ACHN (cell line): ENCODE measurements around the gene SMPDL3A.
A peak's percentile ranks its signal among the peaks of the same experiment; 100 is the strongest.
"Not testable (repeated sequence)": the region's sequence is repeated elsewhere in the genome, so short reads cannot be mapped to it uniquely, and the experiment has no call there.

Source experiments
- DNase-seq: peaks from one replicate; pipeline ENCODE4 v3.0.0-alpha.2; 2015
- in situ Hi-C: cut with HindIII; loops from 2 replicates; pipeline ENCODE4 v1.10.0; 2017; ENCODE audit warnings: low sequenced_read_pairs, low pct_ligation_motif_present, low pct_unique_long_range_greater_than_20kb

The SMPDL3A gene, protein sequence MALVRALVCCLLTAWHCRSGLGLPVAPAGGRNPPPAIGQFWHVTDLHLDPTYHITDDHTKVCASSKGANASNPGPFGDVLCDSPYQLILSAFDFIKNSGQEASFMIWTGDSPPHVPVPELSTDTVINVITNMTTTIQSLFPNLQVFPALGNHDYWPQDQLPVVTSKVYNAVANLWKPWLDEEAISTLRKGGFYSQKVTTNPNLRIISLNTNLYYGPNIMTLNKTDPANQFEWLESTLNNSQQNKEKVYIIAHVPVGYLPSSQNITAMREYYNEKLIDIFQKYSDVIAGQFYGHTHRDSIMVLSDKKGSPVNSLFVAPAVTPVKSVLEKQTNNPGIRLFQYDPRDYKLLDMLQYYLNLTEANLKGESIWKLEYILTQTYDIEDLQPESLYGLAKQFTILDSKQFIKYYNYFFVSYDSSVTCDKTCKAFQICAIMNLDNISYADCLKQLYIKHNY

GRCh38 chr6:122789182-122790027 lies at the start of gene SMPDL3A:
Gene SMPDL3A, plus strand, starts transcription at chr6:122789258. Its CDS starts 89 bp downstream, at chr6:122789347.
- peak; percentile 74 for DNase-seq
- in situ Hi-C loops, result no loop called here

- DNase-seq, result no peak
- in situ Hi-C loops, result no loop called here
Observed at GRCh38 chr6:122740091-122740490, 49.0 kb upstream of the SMPDL3A start.

DNA sequence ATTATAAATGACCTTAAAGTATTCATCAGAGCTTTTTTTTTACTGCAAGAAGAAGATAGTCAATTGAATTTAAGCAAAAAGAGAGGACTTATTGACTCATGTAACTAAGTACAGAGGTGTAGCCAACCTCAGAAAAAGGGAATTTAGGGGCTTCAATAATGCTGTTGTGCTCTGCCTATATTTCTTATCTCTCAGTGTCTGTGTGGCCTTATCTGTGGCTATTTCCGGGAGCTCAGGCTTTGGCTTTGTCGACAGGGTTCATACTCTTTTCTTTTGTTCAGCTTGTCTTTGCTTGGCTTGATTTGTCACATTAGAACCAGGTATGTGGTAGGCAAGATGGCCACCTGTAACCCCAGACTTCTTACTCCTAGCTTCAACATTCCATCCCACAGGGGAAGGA lies 48.1 kb upstream of the SMPDL3A start:
- DNase-seq, result no peak
- in situ Hi-C loops, result no loop called here

DNA sequence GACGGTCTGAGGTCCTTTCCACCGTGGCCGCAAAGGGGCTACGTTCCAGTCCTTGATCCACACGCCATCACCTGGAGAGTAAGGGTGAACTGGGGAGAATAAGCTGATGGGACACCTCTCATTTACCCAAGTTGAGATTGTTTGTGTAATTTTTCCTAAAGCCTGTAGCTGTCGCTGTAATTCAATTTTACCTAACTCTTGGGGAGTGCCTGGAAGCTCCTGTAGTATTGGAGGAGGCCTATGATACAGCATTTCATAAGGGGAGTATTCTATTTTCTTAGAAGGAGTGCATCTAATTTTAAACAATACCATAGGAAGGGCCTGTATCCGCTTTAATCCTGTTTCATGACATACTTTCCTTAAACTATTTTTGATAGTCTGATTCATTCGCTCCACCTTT lies 44.8 kb upstream of the SMPDL3A start:
- DNase-seq, result peak; percentile 8
- in situ Hi-C loops, result not testable (repeated sequence)

DNA sequence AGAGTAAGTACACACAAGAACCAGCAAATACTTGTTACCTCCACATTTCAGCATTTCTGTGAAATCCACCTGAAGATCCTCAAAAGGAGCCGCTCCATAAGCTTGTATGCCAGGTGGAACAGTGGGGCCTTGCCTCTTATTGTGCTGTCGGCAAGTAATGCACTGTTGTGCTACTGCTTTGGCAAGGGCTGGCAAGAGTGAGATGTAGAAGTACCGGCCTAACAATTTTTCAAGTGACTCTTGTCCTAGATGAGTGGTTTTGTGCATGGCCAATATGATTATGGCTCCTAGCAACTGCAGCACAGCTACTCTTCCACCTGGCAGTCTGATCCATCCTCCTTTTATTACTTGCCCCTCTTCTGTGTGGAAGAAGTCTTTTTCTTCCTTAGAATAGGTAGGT lies 44.2 kb upstream of the SMPDL3A start:
- DNase-seq, in situ Hi-C loops: not testable (repeated sequence)

DNA sequence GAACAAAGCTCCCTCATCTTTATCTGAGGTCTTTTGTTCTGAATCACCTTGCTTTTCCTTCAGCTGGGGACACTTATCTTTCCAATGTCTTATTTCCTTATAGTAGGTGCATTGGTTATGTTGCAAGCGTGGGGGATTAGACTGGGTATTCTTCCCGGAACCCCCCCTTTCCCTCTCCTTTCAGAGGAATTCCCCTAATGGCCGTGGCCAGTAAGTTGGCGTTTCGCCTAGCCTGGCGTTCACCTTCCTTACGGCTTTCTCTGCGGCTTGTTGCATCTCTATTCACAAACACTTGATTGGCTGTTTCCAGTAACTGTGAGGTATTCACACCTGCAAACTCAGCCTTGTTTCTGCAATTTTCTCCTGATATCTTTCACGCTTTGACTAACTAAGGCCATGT lies 42.4 kb upstream of the SMPDL3A start:
- in situ Hi-C loops, result no loop called here
- no peak for DNase-seq

DNA sequence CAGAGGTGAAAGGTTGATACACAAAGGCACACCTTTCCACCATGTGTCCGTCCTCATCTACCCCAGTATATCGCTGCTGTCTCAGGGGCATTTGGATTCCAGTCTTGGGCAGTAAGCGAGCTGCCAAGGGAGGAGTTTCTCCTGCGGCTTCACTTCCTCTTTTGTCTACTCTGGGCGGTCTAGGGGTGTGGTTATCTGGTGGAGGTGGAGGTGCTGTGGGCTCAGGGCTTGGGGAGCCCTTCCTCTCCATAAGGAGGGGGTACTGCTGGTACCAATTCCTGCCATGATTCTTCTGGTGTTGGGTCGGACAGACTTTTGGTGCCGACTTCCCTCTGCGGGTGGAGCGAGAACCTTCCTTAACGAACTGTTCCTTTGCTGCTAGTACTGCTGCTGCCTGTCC lies 41.5 kb upstream of the SMPDL3A start:
- DNase-seq, result no peak
- in situ Hi-C loops, result no loop called here

DNA sequence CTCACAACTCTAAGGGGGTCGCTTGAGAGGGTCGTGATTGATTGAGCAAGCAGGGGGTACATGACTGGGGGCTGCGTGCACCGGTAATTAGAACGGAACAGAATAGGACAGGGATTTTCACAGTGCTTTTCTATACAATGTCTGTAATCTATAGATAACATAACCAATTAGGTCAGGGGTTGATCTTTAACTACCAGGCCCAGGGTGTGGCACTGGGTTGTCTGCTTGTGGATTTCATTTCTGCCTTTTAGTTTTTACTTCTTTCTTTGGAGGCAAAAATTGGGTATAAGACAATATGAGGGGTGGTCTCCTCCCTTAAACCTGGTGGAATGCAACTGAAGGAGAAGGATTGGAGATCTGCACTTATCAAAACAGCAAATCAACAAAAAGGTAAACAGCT lies 40.1 kb upstream of the SMPDL3A start:
- DNase-seq, in situ Hi-C loops: not testable (repeated sequence)

- in situ Hi-C loops, result no loop called here
- no peak for DNase-seq
Observed at GRCh38 chr6:122749451-122750050, 39.5 kb upstream of the SMPDL3A start.

GRCh38 chr6:122751326-122751725 lies 37.7 kb upstream of the SMPDL3A start:
- no peak for DNase-seq

DNA sequence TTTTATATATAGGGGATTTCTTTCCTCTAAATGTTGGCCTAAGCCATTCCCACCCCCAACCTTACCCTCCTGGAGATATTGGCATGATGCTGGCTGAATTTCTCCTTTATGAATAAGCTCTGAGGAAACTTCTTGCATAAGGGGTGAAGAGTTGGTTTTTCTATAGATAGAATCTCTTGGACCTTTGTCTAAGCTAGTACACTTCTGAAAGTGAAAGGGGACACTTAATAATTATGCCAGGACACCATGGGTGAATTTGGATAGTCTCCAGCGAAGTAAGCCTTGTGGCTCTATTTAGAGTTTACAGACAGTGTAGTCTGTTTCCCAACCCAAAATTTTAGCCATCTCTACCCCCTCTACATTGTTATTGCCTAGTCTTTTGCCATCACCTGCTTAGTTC lies 36.6 kb upstream of the SMPDL3A start:
- DNase-seq, result no peak
- in situ Hi-C loops, result no loop called here

More at GRCh38 chr6:122751326-122751725, 37.7 kb upstream of the SMPDL3A start:
- in situ Hi-C loops, result no loop called here

DNA sequence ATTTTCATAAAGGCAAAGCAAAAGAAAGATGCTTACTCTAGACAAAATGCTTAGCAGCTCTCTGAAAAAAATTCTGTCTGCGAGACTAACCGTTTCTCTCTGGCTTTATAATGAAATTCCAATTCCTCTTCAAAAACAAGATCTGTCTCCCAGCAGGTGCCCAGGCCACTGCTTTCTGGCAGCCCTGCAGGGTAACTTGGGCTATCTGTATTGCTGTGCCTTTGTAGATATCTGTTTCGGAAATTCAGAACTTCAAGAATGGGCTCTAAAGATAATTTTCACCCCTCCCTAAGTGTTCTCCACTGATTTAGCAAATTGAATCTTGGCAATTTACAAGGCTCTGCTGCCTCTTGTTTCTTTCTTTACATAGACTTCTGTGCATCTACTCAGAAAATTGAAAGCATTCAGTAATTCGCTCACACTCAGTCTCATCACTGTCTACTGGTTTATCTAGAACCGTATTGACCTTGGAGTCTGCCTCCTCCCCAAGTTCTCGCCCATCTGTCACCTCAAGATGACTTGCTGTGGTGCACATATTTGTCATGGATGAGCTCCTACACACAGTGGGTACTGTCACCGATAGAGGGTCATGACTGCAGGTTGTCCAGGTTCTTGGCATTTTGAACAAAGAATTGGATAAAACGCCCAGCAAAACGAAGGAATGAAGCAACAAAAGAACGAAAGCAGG lies 35.9 kb upstream of the SMPDL3A start:
- DNase-seq, result no peak
- in situ Hi-C loops, result no loop called here

- in situ Hi-C loops, result no loop called here
- no peak for DNase-seq
Observed at GRCh38 chr6:122753688-122754056, 35.4 kb upstream of the SMPDL3A start.

DNA sequence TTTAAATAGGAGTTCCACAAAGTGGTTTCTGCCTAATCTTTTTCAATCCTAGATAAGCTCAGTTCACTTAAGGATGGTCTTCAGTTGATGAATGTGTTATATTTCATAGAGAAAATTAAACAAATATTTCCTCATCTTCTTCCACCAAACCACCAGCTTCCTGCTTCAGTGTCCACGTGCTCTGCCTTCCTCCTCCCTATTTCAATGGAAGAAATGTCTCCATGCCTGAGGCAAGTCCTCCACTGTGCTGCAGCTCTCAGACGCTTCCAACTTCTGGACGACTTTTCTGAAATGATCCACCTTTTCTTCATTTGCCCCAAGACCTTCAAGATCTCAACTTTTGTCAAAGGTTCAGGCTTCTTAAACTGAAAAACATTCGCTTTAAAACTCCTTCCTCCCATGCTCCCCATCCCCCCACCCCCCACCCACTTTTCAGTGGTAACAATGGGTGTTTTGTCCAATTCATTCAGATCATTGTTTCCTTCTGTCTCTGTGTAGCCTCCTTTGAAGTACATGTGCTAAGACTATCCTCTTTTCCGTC lies 34.8 kb upstream of the SMPDL3A start:
- DNase-seq, result no peak
- in situ Hi-C loops, result no loop called here

GRCh38 chr6:122755901-122756300 lies 33.2 kb upstream of the SMPDL3A start:
- in situ Hi-C loops, result no loop called here
- DNase-seq, result no peak

DNA sequence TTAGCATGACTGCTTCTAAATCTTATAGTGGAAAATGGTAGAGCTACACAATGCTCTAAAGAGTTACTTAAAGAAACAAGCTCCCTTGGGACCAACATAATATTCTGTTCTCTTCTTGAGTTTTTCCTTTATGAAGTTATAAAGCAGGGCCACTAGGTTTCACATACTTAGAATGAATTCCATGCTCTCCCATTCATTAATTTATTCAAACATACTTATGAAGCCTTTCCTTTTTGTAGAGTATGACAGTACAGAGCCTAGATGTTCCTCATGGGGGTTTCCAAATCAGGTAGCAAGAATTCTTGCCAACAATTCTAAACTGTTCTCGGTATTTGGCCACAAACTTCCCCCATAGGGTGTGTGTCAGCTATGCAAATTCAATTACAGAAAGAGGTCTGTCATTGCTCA lies 30.1 kb upstream of the SMPDL3A start:
- in situ Hi-C loops, result no loop called here
- DNase-seq, result no peak

DNA sequence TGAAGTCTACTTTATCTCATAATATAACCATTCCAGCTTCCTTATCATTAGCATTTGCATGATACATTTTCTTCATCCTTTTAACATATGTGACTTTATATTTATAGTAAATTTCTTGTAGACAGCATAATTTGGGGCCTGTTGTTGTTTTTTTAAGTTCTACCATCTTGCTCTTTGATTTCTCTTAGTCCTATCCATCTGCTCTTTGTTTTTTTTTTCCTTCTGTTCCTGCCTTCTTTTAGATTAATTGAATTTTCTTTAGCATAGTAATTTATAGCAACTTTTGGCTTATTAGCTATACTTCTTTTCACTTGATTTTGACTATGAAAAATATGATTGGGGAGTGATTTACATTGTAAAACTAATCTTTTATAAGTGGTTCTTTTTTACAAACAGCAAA lies 28.7 kb upstream of the SMPDL3A start:
- in situ Hi-C loops, result no loop called here
- DNase-seq, result no peak

GRCh38 chr6:122766256-122766655 lies 22.8 kb upstream of the SMPDL3A start:
- in situ Hi-C loops, result no loop called here
- no peak for DNase-seq
